SIG-M5 (cell line): ENCODE data around the gene SPATA32.

Source experiments
- DNase-seq: peaks from one replicate; lab custom pipeline; 2025; lab: John Stamatoyannopoulos, UW

The SPATA32 gene

GRCh38 chr17:45246861-45247428 lies 14.9 kb downstream of the SPATA32 start:
- no peak for DNase-seq

DNA sequence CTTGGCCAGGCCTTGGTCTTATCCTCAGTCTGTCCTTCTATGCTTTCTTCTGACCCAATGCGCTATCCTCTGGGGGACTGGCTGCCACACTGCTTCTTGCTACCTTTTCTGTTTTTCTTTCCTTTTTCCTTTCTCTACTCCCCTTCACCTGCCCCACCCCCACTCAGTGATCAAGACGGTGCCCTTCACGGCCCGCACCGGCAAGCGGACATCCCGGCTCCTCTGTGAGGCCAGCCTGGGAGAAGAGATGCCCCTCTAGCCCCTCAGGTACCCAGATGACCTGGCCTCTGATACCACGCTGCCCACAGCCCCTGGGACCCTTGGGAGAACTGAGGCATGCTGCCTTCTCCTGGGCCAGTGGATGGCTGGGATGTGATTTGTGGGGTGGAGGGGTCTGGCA lies 15.6 kb downstream of the SPATA32 start:
- DNase-seq: no peak

DNA sequence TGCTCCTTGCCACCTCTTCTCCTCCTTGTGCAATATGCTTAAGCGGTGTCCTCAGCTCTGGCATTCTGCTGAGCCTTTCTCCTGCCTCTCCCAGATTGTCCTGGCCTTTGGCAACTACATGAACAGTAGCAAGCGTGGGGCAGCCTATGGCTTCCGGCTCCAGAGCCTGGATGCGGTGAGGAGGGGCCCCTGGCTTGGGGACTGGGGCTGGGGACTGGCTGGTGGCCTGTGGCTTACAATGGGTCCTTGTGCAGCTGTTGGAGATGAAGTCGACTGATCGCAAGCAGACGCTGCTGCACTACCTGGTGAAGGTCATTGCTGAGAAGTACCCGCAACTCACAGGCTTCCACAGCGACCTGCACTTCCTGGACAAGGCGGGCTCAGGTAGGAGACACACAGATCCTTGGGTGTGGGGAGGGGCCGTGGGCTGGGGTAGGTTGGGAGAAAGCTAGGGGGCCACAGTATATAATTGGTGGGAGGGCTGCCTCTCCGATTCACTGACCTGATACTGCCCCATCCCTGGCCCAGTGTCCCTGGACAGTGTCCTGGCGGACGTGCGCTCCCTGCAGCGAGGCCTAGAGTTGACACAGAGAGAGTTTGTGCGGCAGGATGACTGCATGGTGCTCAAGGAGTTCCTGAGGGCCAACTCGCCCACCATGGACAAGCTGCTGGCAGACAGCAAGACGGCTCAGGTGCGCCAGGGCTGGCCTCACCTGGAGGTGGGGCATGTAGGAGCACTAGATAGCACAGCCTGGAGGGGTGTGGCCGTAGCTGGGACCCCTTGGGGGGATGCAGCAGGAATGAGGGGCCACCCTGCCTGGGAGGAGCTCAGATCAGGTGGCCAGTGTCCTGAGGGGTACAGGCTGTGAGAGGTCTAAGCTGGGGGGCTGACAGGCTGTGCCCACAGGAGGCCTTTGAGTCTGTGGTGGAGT lies 16.9 kb downstream of the SPATA32 start:
- DNase-seq: no peak

GRCh38 chr17:45243750-45244149 lies 18.1 kb downstream of the SPATA32 start:
- no peak for DNase-seq

DNA sequence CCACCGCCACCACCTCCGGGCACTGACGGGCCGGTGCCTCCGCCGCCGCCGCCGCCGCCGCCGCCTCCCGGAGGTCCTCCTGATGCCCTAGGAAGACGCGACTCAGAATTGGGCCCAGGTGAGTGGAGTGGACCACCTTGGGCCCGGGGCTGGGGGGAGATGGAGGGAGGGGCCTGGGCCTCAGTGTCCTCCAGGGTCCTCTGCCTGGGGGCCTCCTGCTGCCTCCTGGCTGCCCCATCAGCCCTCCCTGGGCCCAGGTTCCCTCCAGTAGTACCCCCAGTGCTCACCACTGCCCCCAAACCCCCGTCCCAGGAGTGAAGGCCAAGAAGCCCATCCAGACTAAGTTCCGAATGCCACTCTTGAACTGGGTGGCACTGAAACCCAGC lies 19.9 kb downstream of the SPATA32 start:
- DNase-seq: no peak

- no peak for DNase-seq
Measured at GRCh38 chr17:45241328-45242028, 20.4 kb downstream of the SPATA32 start.

DNA sequence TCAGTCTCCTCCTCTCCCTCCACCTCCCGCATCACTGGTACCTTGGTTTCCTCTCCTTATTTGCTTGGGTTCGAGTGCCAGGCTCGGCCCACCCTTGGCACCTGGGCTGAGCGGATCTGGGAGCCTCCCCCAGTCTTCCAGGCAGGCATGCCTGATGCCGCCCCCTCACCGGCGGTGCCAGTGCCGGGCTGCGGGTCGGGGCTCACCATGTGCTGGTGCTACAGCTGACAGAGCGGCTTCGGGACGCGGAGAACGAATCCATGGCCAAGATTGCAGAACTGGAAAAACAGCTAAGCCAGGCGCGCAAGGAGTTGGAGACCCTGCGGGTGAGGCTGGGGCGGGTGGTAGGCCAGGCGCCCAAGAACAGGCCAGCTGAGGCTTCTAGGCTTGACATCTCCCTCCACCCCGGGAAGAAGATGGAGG lies 21.0 kb downstream of the SPATA32 start:
- no peak for DNase-seq

DNA sequence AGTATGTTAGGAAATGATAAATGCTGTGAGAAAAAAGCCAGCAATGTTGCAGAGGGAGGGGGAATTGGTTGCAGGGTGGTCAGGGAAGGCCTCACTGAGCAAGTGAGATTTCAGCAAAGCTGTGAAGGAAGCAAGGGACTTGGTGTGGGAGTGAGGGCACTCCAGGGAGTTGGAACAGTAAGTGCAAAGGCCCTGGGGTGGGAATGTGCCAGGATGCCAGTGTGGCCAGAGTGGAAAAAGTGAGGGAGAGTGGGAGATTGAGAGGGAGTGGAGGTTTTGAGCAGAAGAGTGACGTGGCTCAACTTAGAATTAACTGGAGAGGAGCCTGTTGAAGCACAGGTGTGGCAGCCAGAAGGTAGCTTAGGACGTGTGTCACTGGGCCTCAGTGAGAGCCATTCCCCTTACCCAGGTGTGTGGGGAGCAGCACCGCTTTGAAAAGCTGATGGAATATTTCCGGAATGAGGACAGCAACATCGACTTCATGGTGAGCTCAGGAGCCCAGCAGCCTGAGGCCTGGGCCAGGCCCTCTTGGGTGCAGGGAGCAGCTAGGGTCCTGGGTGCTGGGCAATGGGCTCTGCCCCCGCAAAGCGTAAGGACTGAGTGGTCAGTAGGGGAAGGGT lies 23.6 kb downstream of the SPATA32 start:
- DNase-seq: no peak

GRCh38 chr17:45237686-45238085 lies 24.2 kb downstream of the SPATA32 start:
- no peak for DNase-seq

GRCh38 chr17:45236282-45236606 lies 25.6 kb downstream of the SPATA32 start:
- no peak for DNase-seq

- DNase-seq: no peak
Measured at GRCh38 chr17:45235416-45236281, 26.2 kb downstream of the SPATA32 start.

DNA sequence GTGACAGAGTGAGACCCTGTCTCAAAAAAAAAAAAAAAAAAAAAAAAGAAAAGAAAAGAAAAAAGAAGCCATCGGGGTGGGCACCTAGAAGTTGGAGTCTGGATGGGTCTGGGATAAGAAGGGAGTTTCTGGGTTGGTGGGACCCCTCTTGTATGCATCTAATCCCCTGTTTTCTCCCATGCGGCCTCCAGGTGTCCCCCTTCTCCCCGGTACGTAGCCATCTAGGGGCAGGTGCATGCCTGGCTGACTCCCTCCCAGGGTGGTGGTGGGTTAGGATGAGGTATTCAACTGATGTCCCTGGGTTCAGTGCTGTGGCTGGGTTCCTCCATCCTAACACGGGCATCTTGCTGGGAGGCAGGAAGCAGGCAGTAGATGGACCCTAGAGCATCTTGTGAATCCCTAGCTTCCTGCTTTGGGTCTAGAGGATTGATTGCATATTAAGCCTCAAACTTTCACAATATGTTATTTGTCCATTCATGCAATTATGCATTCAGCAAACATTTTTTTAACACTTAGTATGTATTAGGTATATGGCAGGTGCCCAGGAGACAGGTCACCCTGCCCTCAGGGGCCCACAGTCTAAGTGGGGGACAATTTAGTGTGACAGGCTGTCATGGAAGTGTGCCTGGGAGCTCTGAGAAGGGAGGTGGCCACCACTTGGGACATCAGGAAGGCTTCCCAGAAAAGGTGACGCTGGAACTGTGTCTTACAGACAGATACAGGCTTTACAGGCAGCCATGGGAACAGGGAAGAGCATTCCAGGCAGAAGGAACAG lies 27.1 kb downstream of the SPATA32 start:
- no peak for DNase-seq

DNA sequence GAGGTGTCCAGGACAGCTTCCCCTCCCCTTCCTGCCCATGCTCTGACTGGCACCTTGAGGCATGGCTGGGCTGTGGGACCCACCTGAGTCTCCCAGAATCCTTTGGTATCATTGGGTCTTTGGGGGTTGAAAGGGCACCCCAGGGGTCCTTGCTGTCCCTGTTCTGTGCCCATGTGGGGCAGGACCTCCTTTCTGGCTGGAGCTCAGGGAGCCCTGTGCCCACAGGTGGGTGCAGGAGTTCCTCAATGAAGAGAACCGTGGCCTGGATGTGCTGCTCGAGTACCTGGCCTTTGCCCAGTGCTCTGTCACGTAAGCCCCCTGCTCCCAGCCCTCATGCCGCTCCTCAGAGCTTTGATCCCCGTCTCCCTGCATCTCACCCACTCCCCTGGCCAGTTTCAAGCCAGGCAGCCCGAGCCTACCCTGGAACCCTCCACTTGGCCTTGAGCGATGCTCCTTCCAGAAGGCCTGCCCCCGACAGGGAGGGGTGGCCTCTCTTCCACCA lies 28.4 kb downstream of the SPATA32 start:
- no peak for DNase-seq

GRCh38 chr17:45232514-45233422 lies 29.1 kb downstream of the SPATA32 start:
- DNase-seq: no peak

GRCh38 chr17:45231481-45232116 lies 30.3 kb downstream of the SPATA32 start:
- DNase-seq: no peak

DNA sequence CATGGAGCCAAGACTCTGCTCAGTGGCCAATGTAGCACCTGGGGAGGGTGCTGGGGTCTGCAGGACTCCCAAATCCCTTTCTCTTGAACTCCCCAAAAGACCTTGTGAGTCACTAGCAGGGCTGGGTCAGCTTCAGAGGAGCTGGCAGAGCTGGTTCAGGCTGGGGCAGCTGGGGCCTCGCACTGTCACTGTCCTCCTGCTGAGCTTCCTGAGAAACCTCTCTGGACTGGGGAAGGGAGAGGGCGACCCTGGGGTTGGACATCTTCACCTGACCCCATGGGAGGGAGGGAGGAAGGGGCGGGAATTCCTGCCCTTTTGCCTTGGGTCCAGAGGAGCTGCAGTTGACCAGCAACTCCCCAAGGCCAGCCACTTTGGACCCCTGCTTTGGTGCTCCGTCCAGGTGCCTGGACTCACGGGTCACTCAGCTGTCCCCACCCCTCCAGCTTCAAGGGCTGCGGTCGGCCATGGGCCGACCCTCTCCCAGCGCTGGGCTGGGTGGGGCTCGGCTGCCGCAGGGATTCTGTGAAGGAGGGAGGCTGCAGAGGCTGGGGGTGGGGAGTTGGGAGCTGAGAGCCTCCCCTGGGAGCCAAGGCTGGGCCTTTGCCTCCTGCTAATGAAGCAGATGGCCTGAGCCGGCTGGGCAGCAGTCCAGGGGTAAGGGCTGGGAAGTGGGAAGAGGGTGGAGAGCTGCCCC lies 31.0 kb downstream of the SPATA32 start:
- DNase-seq: no peak

DNA sequence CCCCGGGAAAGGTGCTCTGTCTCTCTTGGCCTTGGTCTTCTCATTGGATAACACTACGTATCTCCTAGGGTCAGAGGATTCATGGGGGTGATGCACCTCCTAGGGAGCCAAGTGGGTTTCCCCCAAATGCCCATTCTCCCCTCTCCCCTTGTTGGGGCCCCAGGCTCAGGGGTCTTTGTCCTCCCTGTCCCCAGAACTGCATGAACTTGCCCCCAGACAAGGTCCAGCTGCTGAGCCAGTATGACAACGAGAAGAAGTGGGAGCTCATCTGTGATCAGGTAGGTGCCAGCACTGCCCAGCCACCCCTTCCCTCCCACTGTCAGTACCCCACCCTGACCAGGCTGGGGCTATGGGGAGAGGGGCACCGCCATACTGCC lies 31.5 kb downstream of the SPATA32 start:
- DNase-seq: no peak

DNA sequence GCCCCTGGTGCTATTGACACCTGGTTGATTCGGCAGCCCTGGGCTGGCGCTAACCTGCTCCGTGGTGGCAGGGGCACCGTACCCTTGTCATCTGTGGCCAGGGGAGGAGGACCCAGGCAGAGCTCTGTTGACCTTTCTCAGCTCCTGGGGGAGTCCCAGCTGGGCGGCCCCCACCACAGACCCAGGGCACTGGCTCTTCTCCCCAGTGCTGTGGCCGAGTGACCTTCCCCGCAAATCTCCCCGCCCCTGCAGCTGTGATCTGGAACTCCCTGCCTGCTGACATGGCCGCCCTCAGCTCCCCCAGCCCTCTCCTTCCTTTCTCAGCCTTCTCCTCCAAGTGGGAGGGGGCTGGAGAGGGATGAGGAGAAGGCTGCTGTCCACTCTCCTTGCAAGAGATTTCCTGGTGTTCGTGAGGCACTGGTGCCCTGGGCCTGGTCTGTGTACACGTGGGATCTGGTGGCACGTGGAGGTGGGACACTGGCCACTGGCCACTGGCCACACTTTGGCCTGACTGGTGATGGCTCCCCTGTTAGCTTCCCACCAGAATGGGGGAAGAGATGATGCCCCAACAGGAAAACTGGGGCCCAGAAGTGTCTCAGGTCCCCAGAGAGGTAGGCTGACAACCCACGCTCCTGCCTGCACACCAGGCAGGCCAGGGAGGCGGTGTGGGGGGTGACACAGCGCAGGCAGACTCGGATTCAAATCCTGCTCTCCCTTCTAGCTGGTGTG lies 32.0 kb downstream of the SPATA32 start:
- no peak for DNase-seq
